Stimulated activated CD8-positive, alpha-beta memory T cell treated with anti-CD3 and anti-CD28 coated beads, Interleukin-12 subunit alpha, Interleukin-12 subunit beta, amount 100 ng/mL, for 24 hours (primary cell): Measurements from ENCODE around the gene ARID1B.

Source experiments
- DNase-seq: peaks from one replicate; pipeline ENCODE4 v3.0.0-alpha.2; 2020; ENCODE audit errors: extremely low read depth

Gene ARID1B

DNA sequence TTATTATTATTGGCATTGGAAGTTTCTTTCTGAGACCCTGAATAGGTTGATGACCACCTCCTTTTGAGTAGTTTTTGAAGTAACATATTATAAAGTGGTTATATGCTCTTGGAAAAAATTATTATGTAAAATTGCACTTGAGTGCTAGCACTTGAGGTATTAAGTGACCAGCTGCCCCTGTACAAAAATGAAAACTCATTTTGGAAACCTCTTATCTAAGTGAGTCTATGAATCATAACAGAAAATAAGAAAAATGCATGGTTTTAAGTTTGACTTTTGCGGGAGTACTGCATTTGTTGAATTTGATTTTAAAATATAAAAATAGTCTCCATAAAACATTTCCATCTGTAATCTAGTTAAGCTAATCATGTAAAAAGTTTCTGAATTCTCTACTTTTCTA is 297.8 kb downstream of the ARID1B start:
- no peak for DNase-seq

DNA sequence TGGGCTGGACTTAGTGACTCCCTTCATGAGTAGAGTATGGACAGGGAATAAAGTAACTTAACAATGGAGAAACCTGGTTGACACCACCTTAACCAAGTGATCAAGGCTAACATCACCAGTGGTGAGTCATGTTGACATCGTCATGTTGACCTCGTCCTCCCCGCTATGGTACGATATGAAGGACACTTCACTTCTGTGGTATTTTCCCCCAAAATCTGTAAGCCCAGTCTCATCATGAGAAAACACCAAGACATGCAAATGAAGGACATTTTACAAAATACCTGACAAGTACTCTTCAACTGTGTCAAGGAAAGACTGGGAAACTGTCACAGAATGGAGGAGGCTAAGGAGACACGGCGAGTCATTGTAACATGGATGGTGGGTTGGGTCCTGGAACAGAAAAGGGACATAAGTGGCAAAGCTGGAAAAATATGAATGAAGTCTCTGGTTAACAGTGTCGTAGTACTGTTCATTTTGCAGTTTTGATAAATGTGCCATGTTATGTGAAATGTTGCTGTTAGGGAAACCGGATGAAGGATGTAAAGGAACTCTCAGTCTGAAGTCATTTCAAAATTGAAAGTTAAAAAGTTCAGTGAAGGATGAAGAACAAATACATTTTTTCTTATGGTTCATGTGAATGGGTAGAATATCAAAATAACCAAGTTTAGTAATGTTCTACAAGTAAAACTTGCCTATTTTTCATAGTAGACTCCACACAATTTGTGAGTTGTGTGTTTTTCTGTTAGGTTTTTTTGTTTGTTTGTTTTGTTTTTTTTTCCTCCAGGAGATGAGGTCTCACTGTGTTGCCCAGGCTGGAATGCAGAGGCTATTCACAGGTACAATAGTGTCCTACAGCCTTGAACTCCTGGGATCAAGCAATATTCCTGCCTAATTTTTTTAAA is 298.6 kb downstream of the ARID1B start:
- DNase-seq = no peak

DNA sequence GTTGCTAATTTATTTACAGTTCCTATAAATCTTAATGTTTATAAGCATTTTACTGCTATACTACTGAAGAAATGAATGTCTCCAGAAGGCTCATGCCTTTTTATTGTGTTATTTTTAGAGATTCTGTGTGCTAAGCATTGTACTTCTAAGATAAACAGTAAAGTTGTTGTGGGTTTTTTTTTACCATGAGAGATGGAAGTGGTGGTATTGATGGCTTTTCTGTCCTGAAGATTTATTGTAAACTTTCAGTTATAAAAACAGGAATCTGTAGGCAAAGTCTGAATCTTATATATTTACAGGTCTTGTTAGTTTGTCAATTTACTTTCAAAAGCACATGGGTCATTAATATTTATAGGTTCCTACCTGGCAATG is 299.3 kb downstream of the ARID1B start:
- DNase-seq = no peak

DNA sequence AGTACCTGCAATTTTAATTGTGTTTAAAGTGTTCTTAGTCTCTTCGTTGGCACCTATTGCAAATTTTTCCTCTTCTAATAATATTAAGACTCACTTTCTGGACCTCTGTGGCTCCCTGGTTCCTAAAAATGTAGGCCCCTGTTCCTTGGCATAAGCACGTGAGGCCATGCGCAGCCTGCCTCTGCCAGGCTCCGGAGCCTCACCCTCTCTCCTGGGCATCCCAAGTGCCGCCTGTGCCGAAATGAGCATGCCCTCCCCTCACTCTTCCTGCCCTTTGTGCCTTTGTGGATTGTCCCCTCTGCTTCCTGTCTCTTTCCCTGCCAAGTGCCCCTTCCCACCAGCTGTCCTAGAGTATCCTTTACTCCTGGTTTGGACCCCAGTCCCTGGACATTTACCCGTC is 300.1 kb downstream of the ARID1B start:
- DNase-seq = no peak

DNA sequence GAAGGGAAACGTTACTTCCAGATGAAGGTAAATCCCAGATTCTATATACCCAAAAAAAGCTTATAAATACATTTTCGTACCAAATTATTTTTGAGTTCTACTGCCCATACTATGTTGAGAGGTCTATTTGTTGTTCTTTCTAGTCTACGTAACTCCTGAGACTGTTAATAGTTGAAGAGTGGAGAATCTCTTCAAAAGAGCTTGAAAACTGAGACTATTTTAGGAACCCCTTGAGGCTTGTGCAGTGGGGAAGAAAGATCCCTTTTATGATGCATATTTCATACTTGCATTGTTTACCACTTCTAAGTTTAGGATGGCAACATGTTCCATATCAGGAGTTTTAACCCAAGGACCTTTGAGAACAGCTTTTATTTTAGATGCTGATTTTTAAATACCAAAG is 301.1 kb downstream of the ARID1B start:
- no peak for DNase-seq

DNA sequence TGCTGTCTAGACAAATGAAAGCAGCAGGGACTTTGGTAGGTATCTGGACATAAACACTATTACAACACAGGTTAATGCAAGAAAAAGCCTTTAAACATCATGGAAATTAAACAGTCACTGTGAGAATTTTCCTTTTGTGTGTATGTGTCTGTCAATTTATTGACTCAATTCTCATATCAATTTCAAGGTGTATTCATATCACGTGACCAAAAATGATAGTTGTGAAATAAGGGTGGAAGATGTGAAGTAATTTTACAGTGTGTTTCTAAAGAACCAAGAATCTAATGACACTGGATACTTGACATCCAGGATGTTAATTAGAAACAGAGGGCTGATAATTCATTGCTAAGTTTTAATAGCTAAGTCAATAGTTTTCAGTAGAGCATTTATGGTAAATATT is 302.1 kb downstream of the ARID1B start:
- no peak for DNase-seq

DNA sequence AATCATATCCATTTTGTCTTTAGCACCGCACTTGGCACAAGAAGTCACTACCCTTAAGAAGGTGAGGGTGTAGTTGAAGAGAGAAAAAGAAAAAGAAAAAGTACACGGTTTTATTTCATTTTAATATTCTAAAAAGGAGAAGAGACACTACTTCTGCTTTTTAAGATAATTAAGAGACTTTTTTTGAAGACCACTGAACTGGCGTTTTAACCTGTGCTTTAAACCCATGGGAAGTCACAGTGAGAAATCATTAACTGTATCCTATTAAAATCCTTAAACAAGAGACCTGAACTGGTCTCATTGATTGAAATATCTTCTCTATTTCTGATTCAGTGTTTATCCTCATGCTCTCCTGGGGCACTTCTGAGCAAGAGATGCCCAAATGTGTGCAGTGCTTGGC is 302.6 kb downstream of the ARID1B start:
- no peak for DNase-seq

DNA sequence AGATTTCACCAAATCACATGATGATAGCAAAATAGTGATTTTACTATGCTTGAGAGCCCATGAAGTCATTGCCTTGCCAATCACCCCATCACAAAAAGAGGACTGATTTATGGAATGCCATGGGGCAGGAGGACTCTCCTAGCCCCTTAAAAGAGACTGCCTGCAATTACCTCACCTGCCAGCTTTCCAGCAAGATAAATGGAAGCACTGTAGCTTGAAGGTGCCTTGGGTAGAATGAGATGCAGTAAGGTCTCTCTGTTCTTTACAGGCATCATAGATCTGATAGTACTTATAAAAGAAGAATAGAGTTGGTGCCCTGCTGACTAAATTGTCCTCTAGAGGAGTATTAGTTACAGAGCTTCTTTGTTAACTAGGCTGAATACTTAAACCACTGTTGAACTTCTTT is 303.8 kb downstream of the ARID1B start:
- no peak for DNase-seq

DNA sequence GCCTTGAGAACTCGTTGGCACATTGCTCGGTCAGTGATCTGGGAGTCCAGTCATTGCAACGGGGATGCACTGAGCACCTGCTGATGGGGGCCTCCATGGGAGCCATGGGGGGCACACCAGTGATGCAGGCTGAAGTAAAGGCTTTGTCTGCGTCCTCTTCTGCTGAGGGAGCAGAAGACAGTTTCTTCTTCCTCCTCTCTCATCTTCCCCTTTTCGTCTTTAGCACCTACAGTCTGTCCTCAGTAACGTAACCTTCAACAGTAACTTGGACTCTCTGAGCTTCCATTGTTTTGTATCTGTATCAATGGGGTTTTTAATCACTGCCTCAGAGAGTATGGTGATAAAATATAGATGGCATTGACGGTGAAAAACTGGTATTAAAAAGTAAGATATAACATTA is 306.2 kb downstream of the ARID1B start:
- no peak for DNase-seq

DNA sequence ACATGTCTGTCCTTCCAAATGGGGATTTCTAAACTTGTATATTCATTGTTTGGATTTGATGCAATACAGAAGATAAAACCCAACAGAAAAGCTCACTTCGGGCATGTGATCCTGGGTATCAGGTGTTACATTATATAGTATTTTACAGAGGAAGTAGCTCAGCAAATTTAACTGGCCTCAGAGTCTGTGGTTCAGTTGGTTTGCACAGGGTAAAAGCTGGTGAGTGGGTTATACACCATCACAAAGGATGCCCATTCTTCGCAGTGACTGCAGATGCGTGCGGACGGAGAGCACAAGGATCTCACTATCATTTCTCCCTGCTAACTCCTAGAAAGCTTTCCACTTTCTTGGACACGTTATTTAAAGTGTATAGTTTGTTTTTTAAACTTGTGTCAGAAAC is 309.5 kb downstream of the ARID1B start:
- no peak for DNase-seq

DNA sequence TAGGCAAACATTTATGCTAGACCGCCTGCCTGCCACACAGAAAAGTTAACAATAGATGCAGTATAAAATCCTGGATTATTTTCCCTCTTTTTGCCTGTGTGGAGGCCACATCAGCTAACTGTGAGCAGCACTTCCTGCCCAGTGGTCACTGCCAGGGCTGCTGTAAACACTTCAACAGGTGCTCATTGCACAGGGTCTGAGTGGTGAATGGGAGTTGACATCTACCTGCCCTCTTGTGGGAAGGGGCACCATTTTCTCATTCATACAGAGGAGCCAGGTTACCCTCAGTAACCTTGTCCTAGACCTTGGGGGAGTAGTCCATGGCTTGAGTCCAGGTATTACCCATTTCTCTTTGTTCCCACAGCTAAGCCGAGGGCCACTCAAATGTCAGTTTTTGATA is 310.8 kb downstream of the ARID1B start:
- no peak for DNase-seq

DNA sequence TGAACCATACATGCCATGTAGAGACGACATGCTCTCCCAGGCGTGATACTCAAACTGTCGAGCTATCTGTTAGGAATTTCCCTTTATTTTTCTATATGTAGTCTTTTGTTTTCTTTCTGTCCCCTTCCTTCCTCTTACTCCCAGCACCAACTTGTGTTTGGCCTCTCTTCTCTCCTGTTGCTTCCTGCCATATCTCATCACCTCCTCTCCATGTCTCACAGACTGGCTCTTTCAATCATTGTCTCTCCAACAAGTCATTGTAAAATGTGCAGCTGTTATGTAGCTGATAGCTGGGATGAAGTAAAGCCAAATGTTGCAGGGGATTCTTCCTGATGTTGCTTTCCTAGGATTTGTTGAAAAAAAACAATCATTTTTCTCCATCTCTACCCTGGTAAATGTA is 311.7 kb downstream of the ARID1B start:
- no peak for DNase-seq

DNA sequence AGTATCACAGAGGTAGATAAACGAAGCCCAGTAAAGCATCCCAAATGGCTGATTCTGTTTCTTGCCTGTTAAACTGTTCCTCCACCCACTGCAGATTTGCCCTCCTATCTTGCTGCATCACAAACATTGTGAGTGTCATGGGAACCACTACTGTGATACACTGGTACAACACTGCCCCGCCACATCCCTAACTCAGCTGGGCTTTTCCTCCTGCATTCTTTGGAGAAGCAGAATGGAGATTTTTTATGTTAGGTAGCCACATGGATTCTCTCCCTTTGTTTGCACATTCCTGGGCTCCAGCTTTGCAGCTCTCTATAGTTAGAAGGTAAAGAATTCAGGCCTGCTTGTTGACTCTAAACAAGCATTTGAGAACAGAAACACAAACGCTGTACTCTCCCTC is 312.1 kb downstream of the ARID1B start:
- no peak for DNase-seq

DNA sequence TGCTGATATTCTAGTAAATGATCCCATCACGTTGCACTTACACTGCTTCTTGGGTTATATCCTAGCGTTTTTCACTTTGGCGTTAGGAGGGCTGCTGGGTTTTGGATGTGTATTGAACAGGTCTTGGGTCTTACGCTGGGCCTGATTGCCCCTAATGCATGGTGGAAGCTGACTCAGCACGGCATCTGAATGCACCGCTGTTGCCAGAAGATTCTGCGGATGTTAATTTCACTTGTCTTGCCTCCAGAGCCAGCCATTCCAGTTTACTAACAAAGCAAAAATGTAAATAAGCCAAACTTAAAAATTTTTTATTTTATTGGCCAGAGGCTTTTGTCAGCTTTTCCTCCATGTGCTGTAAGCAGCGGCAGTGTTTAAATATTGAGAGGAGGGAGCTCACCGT is 312.7 kb downstream of the ARID1B start:
- no peak for DNase-seq

DNA sequence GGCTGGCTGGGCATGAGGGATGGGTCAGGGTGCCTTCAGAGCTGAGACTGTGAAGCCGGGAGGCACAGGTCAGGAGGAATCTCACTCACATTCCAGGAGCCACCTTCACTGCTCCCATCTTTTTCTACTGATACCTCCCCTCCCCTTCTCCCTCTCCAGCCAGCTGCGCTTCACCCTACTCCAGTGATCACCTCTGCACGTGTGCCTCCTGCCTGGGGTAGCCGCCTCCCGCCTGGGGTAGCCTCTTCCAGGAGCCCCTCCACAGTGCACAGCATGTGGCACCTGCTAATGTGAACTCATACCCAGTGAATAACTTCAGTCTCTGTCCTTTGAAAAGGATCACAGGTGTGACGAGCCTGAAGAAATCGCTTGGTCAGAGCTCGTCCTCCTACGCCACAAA is 313.6 kb downstream of the ARID1B start:
- DNase-seq = no peak

DNA sequence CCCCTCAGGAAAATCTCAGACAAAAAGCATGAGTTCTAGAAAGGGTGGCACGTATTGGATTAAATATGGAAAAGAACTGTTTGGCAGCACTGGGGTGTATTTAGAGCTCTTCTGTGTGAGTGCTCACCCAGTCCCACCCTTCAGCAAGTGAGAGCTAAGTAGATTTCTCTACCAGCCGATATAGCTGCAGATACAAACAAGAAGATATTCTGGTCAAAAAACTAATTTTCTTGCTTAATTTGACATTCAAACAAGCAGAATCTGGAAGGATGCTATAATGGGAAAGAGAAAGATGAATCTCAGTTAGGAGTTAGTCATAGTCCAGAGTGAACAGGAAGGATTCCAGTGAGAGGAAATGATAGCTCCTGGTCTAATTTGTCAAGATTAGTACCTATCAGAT is 314.1 kb downstream of the ARID1B start:
- no peak for DNase-seq

DNA sequence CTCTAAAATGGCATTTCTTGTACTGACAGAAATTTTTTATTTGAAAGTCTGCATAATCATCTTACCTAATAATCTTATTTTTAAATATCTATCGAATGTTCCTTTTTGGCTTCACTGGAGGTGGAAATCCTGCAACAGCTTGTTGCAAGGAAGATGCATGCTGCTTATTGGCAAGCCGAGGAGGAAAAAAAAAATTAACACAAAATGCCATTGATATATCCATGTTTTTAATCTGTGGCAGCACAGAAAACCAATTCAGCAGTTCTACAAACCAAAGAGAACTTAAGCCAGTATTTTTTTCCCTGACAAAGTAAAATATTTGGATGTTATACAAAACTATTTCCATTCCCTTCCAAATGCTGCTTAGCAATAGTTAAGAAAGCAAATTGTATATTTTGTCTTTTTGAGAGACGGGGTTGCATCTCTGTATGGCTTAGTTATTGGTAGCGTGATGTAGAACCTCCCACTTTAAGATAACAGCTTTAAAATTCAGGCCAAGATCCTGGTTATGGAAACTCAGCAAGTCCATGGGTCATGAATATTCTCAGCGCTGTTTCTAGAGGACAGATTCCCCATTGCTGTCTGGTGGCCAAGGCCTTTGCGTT is 314.8 kb downstream of the ARID1B start:
- no peak for DNase-seq

DNA sequence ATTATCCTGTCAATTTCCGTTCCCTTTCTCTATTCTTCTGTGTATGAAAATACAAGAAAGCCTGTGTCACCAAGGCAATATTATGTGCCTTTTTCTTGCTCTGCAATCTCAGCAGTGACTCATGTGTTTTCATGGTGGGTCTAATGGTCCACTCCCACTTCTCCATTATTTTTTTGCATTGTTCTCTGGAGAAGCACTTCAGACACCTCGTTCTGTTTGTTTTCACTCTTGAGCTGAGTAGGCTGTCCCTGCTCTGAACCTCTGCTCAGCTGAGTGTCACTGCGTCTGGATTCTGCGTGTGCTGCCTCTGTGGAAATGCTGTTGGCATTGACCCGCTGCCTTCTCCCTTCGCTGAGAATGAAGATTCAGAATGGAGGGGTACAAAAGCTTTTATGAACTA is 315.6 kb downstream of the ARID1B start:
- DNase-seq = no peak

DNA sequence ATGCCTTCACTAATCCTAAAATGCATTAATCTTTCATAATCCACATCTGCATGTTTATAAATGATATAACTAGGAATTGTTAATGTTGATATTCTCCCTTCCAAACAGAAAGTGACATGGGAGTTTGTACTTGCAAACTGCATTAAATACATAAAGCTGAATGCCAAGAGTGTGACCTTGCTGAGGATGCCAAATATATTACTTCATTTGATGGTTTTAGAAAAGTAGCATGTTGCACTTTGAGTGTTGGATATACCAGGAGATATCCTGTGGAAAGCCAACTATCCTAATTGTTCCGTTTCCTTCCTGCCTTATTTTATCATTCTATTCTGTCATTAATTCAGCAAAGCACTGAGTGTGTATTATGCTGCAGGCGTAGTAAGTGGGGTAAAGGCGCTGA is 316.4 kb downstream of the ARID1B start:
- DNase-seq = no peak

DNA sequence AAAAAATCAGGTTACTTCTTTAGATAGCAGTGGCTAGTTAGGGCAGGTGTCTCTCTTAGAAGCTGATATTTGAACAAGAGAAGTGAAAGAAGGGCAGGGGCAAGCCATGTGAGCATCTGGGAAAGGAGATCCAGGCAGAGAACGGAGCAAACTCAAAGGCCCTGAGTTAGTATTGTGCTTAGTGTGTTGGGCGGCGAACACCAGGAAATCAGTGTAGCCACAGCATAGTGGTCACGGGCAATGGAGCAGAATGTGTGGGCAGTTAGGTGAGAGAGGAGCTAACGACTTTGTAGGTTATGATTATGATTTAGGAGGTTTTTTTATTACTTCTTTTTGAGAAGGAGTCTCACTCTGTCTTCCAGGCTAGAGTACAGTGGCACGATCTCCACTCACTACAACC is 316.9 kb downstream of the ARID1B start:
- no peak for DNase-seq

DNA sequence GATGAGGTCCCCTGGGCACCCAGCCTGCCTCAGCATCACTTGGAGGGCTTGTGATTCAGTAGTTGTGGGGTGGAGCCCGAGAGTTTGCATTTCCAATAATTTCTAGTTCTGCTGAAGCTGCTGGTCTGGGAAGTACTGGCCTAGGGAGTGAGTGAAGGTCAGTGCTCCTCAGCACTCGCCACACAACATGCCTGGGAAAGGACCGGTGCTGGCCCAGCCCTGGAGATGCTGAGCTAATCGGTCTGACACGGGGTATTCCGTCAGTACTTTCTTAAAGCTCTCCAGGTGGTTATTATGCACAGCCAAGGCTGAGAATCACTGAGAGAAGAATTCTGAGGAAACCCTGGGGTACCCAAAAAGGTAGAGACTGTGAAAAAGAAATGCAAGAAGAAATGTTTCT is 317.9 kb downstream of the ARID1B start:
- no peak for DNase-seq

DNA sequence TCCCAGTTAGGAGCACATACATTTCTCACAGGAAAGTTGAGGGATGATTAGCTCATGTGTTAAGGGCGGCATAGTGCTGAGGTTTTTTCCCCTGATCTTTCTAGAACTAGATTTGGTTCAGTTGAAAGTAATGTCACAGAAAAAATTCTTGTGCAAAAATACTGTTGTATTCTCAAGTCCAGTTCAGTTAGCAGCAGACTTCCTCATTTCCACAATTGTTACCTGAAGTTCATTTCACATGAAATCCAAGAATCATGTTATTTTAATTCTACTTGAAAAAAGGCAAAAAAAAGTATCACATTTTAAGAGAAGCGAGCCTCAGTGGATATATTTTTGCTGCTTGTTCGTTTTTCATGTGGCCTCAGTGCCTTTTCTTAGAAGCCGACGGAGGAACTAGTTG is 318.4 kb downstream of the ARID1B start:
- no peak for DNase-seq

DNA sequence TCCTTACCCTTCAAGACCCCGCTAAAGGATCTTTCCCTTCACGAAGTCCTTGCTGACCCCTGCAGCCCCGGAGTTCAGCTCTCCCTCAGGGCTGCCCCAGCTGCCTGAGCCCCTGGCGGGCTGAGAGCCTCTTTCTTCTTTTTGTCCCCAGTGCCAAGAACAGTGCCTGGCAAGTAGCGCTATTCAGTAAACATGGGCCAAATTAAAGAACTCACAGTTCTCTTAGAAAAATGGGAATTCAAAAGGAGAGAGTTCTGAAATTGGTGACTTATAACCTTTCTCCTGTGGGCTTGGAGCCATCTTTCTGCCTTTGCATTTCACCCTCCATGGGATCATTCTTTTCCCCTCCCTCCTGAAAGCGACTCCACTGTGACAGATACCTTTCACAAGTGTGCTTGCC is 318.9 kb downstream of the ARID1B start:
- no peak for DNase-seq

DNA sequence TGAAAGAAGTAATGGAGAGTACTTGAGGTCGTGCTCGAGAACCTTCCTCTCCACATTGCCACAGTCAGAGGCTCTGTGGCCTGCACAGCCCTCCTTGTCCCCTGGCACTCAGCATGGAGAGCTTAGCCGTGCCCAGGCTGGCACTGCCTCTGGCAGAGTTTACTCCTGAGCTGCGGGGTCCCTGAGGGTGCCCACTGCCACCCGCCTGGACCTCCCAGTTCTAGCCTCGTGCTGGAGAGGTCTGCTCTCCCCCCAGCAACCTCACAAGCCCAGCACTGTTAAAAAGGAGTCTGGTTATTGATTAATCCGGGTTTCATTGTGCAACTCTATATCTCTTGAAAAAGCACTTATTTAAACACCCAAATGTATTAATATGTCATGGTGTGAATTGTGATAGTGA is 319.3 kb downstream of the ARID1B start:
- DNase-seq = no peak
